Spleen (tissue), 11 donors: ENCODE measurements around the gene ATXN1. TPM values are rescaled to one million over a fixed set of nuclear protein-coding genes. Genes with fewer than 3 reads are reported as not detected.

Source experiments
- DNase-seq: peaks from one replicate; pipeline ENCODE4 v3.0.0-alpha.2; 2020
- H3K27ac ChIP-seq, 8 donors: fragments of 200-600 bp; sonication (generic) in 7 of 8; 1 replicate in 4 of 8; 2 replicates in 4 of 8; pipeline versions ENCODE4 v1.5.0 to v1.8.0; 2016 to 2021; ENCODE audit warnings: inconsistent platforms in 4 of 8, mild to moderate bottlenecking in 4 of 8, moderate library complexity in 1 of 8
- H3K27me3 ChIP-seq, 7 donors: fragments of 200-600 bp; sonication (generic) in 6 of 7; replicated peaks in 1 of 7; 1 replicate in 4 of 7; 2 replicates in 3 of 7; pipeline versions ENCODE4 v1.5.0 to v1.8.0; 2016 to 2021; ENCODE audit warnings: inconsistent platforms in 3 of 7, mild to moderate bottlenecking in 1 of 7
- H3K36me3 ChIP-seq, 6 donors: fragments of 200-600 bp; sonication (generic) in 5 of 6; 1 replicate in 4 of 6; 2 replicates in 2 of 6; pipeline versions ENCODE4 v1.5.0 to v1.8.0; 2016 to 2021; ENCODE audit warnings: inconsistent platforms in 2 of 6
- H3K4me1 ChIP-seq, 6 donors: fragments of 200-600 bp; sonication (generic) in 5 of 6; 1 replicate in 3 of 6; 2 replicates in 3 of 6; pipeline versions ENCODE4 v1.5.0 to v1.8.0; 2016 to 2021; ENCODE audit warnings: inconsistent platforms in 3 of 6
- H3K4me3 ChIP-seq, 8 donors: fragments of 200-600 bp; sonication (generic) in 7 of 8; 1 replicate in 4 of 8; 2 replicates in 4 of 8; pipeline versions ENCODE4 v1.5.0 to v1.8.0; 2016 to 2021; ENCODE audit warnings: inconsistent platforms in 4 of 8, mild to moderate bottlenecking in 4 of 8, moderate library complexity in 2 of 8
- H3K9me3 ChIP-seq, 8 donors: fragments of 200-600 bp; sonication (generic) in 7 of 8; 1 replicate in 4 of 8; 2 replicates in 4 of 8; pipeline versions ENCODE4 v1.5.0 to v1.8.0; 2016 to 2021; ENCODE audit warnings: inconsistent platforms in 4 of 8
- CTCF ChIP-seq, 11 experiments: fragments of 200-600 bp in 7 of 11; fragments of 450-650 bp in 4 of 11; sonication (generic) in 4 of 11; IDR thresholded peaks in 8 of 11; conservative IDR thresholded peaks in 3 of 11; 1 replicate in 7 of 11; 2 replicates in 4 of 11; pipeline versions ENCODE4 v1.4.0 to v1.8.0; 2016 to 2021; ENCODE audit warnings: antibody characterized with exemption in 11 of 11, inconsistent platforms in 4 of 11, mild to moderate bottlenecking in 1 of 11
- POLR2A ChIP-seq, 3 donors: fragments of 450-650 bp; IDR thresholded peaks; one replicate each; pipeline ENCODE4 v1.5.1; 2017; ENCODE audit warnings: antibody characterized with exemption in 3 of 3, mild to moderate bottlenecking in 1 of 3
- POLR2AphosphoS5 ChIP-seq, 3 donors: sonication (generic); formaldehyde crosslinking; IDR thresholded peaks; one replicate each; pipeline ENCODE4 v1.5.1; 2017; ENCODE audit warnings: antibody characterized with exemption in 3 of 3
- WGBS, 5 donors: extraction: QIAGEN DNeasy Blood & Tissue Kit in 3 of 5; methylation state at CpG; one replicate each; pipeline versions ENCODE4 v1.1.5 to v1.1.7; 2013 to 2018; 5-methylcytosine and 5-hydroxymethylcytosine counted together
- intact Hi-C: fragments of 100-400 bp; cut with DNase I; formaldehyde crosslinking; loops from one replicate; pipeline ENCODE4 v1.15.0; 2023; ENCODE audit warnings: low total_unique reads
- polyA plus RNA-seq, 3 donors: library from polyadenylated mRNA; stranded (reverse); fragments of 200-250 nt; gene quantifications; one replicate each; pipeline ENCODE4 v1.2.1, GENCODE V29; 2013
- total RNA-seq, 7 donors: library from RNA; depleted of rRNA in 3 of 7; stranded (reverse); fragments of >200 nt in 3 of 7; fragmentation: NEBNext Ultra II Directional in 4 of 7; extraction: Animal tissue kit (Norgen Biotek cat#: 25700) in 4 of 7; gene quantifications; one replicate each; pipeline versions ENCODE4 v1.1.0 to v1.2.1, GENCODE V29; 2016 to 2021
- donor health status: healthy with polysubstance abuse.
- donor health status: DM: no; HTN: no; CAD: no; lungs with moderate emphysema.
- donor health status: DM: no; HTN: no; CAD: no.
- donor health status: Bipolar disorder and iron deficiency.
- donor health status: healthy.
- donor health status: DM: no; HTN: no; CAD: no.
- donor health status: DM: yes; HTN: yes; CAD: no.

The ATXN1 gene
- total and polyA plus RNA-seq, 10 donors: 3.5 to 123 (median 73.9) TPM

- H3K36me3 ChIP-seq: no peaks in the 10 kb centered on the region
- no peaks in the 10 kb centered on the region for H3K27me3 ChIP-seq
- WGBS, 5 donors: 51 to 77% (median 57%) methylated on average over 2 of the region's 2 CpGs
- DNase-seq: no peak
- intact Hi-C loops: no loop called here
- peak overlapping the region in 5 of 8 donors; percentile 12 to 63 (median 41) for H3K27ac ChIP-seq
- H3K9me3 ChIP-seq: no peaks in the 10 kb centered on the region
- peaks cover 0 to 63% (median 21%) of the 10 kb centered on the region in 6 donors for H3K4me1 ChIP-seq
- no peak for TF ChIP-seq POLR2AphosphoS5 (IDR thresholded peaks at IDR 0.05)
- no peak for TF ChIP-seq CTCF (IDR thresholded peaks at IDR 0.05 in 8 of 11, conservative IDR thresholded peaks at IDR 0.05 in 3 of 11)
- TF ChIP-seq POLR2A (IDR thresholded peaks at IDR 0.05): no peak
- no peak overlapping the region for H3K4me3 ChIP-seq
Observed at GRCh38 chr6:16470502-16471221, 290.6 kb downstream of the ATXN1 start.

GRCh38 chr6:16468991-16469615 is 292.2 kb downstream of the ATXN1 start:
- TF ChIP-seq POLR2AphosphoS5 (IDR thresholded peaks at IDR 0.05) (no peak), POLR2A (IDR thresholded peaks at IDR 0.05) (no peak), CTCF (IDR thresholded peaks at IDR 0.05 in 8 of 11, conservative IDR thresholded peaks at IDR 0.05 in 3 of 11) (no peak)
- Histone ChIP-seq H3K9me3 (no peaks in the 10 kb centered on the region), H3K36me3 (peaks cover 0 to 4% (median 0%) of the 10 kb centered on the region in 6 donors), H3K4me3 (no peak overlapping the region), H3K27me3 (no peaks in the 10 kb centered on the region), H3K4me1 (peaks cover 0 to 60% (median 21%) of the 10 kb centered on the region in 6 donors), H3K27ac (no peak overlapping the region)
- WGBS, 5 donors: 80 to 100% (median 95%) methylated on average over 1 of the region's 1 CpG
- intact Hi-C loops: no loop called here
- DNase-seq: no peak

- H3K27me3 ChIP-seq: no peaks in the 10 kb centered on the region
- H3K27ac ChIP-seq: no peak overlapping the region
- H3K36me3 ChIP-seq: peaks cover 0 to 4% (median 0%) of the 10 kb centered on the region in 6 donors
- H3K9me3 ChIP-seq: no peaks in the 10 kb centered on the region
- no peak for DNase-seq
- peaks cover 0 to 40% (median 10%) of the 10 kb centered on the region in 6 donors for H3K4me1 ChIP-seq
- TF ChIP-seq CTCF (IDR thresholded peaks at IDR 0.05 in 8 of 11, conservative IDR thresholded peaks at IDR 0.05 in 3 of 11): no peak
- no peak for TF ChIP-seq POLR2A (IDR thresholded peaks at IDR 0.05)
- TF ChIP-seq POLR2AphosphoS5 (IDR thresholded peaks at IDR 0.05): no peak
- WGBS, 5 donors: 91 to 93% (median 93%) methylated on average over 13 of the region's 13 CpGs
- intact Hi-C loops: no loop called here
- no peak overlapping the region for H3K4me3 ChIP-seq
Observed at GRCh38 chr6:16466800-16467553, 294.3 kb downstream of the ATXN1 start.
